ENCODE data around the gene LHFPL3.

DNA sequence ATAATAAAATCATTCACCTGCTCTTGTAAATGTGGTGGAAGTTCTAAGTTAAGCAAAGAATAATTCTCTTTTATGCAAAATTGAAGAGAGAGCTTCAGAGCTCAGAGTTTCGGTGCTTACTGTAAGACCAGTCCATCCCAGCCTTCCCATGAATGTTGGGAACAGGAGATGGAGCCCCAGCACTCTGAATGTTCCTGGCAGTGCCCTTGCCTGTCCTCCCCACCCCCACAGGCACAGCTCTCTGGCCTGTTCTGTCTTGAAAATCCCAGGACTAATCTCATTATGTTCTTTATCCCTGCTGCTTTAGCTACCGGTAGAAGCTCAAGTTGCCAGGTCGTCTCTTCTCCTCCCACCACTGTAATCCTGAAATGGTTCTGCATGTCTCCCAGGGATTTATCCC lies 29.1 kb upstream of the LHFPL3 start:
- TF ChIP-seq, protein P1, sequence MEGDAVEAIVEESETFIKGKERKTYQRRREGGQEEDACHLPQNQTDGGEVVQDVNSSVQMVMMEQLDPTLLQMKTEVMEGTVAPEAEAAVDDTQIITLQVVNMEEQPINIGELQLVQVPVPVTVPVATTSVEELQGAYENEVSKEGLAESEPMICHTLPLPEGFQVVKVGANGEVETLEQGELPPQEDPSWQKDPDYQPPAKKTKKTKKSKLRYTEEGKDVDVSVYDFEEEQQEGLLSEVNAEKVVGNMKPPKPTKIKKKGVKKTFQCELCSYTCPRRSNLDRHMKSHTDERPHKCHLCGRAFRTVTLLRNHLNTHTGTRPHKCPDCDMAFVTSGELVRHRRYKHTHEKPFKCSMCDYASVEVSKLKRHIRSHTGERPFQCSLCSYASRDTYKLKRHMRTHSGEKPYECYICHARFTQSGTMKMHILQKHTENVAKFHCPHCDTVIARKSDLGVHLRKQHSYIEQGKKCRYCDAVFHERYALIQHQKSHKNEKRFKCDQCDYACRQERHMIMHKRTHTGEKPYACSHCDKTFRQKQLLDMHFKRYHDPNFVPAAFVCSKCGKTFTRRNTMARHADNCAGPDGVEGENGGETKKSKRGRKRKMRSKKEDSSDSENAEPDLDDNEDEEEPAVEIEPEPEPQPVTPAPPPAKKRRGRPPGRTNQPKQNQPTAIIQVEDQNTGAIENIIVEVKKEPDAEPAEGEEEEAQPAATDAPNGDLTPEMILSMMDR (conservative IDR thresholded peaks at IDR 0.05): no peak
- TF ChIP-seq EZH2 (IDR thresholded peaks at IDR 0.05; ENCODE audit: low read depth): no peak
